ENCODE measurements around the gene CD82. TPM values are rescaled to one million over a fixed set of nuclear protein-coding genes. Genes with fewer than 3 reads are reported as not detected.

CD82 gene
- total RNA-seq, 1 experiment from 2014 or later, result 4.5 TPM

GRCh38 chr11:44572884-44573283, 7.4 kb downstream of the CD82 start:
- H3K27ac ChIP-seq (ENCODE audit: insufficient read length, low read depth, low read length), result no peak overlapping the region
- H3K79me1 ChIP-seq (ENCODE audit: insufficient read depth, low read depth, low read length, poor library complexity, severe bottlenecking), result no peaks in the 10 kb centered on the region
- H4K5ac ChIP-seq (ENCODE audit: insufficient read length, low read depth, low read length), result no peak overlapping the region
- H2AFZ ChIP-seq (ENCODE audit: low read length), result no peak overlapping the region
- TF ChIP-seq CTCF (conservative IDR thresholded peaks at IDR 0.05), result no peak
- no peak overlapping the region for H4K91ac ChIP-seq (ENCODE audit: insufficient read length, low read depth, low read length)
- Mint-ChIP-seq H3K4me1 (peaks cover 17 to 20% of the 10 kb centered on the region in 2 experiments), H3K27me3 (ENCODE audit: low read depth) (peaks cover 15% of the 10 kb centered on the region), H3K36me3 (ENCODE audit: insufficient read depth in 1 of 3, low read depth in 3 of 3) (no peaks in the 10 kb centered on the region; a peak in 1 of 7 replicates), H3K4me3 (no peak overlapping the region; a peak in 1 of 5 replicates), H3K9me3 (no peaks in the 10 kb centered on the region; a peak in 1 of 5 replicates), H3K27ac (no peak overlapping the region)
- no peak overlapping the region for H3K18ac ChIP-seq (ENCODE audit: insufficient read length, low read depth, low read length)
- H3K79me2 ChIP-seq (ENCODE audit: insufficient read depth, low read length), result no peaks in the 10 kb centered on the region
- no peak overlapping the region for H3K4me2 ChIP-seq (ENCODE audit: insufficient read depth, insufficient read length, low read length)
- no CpG with 5 or more reads among the region's 16 CpGs for whole genome bisulfite sequencing (ENCODE audit: extremely low coverage, insufficient read length, low lambda C conversion rate)
- no peaks in the 10 kb centered on the region for H3K4me1 ChIP-seq (ENCODE audit: insufficient read depth, low read length)
- H2BK12ac ChIP-seq (ENCODE audit: insufficient read length, low read depth, low read length), result no peak overlapping the region
- H3K9ac ChIP-seq (ENCODE audit: extremely low read depth, insufficient read length, low read length), result no peak overlapping the region
- no peak overlapping the region for H3T11ph ChIP-seq (ENCODE audit: low read length)
- no peak overlapping the region for H2BK15ac ChIP-seq (ENCODE audit: low read depth, low read length)
- H3K9me3 ChIP-seq (ENCODE audit: control insufficient read depth, low read depth, low read length), result no peaks in the 10 kb centered on the region
- H3K23ac ChIP-seq (ENCODE audit: insufficient read length, low read depth, low read length), result no peak overlapping the region
- no peak overlapping the region for H2BK120ac ChIP-seq (ENCODE audit: low read depth, low read length, poor library complexity, severe bottlenecking)
- H2BK20ac ChIP-seq (ENCODE audit: low read depth, low read length, poor library complexity, severe bottlenecking), result no peak overlapping the region
- H3K27me3 ChIP-seq (ENCODE audit: insufficient read depth, low read length), result no peaks in the 10 kb centered on the region
- no peaks in the 10 kb centered on the region for H3K23me2 ChIP-seq (ENCODE audit: insufficient read length, low read depth, low read length, poor library complexity, severe bottlenecking)
- H4K20me1 ChIP-seq (ENCODE audit: control insufficient read depth, insufficient read depth, insufficient read length), result no peaks in the 10 kb centered on the region
- no peak overlapping the region for H3K4ac ChIP-seq (ENCODE audit: low read depth, low read length)
- H3K56ac ChIP-seq (ENCODE audit: insufficient read length, low read depth, low read length), result no peak overlapping the region
- H2BK5ac ChIP-seq (ENCODE audit: insufficient read length, low read length), result no peak overlapping the region
- peak; percentile 85 for DNase-seq
- no peak overlapping the region for H4K8ac ChIP-seq (replicated peaks; ENCODE audit: insufficient read length, low read depth, low read length)
- H3K14ac ChIP-seq (ENCODE audit: insufficient read depth, low read length), result no peak overlapping the region
- no peak overlapping the region for H2AK5ac ChIP-seq (ENCODE audit: insufficient read length, low read length)
